IPS-18a (cell line): ENCODE data around the gene NAIF1.
"Not testable (repeated sequence)": the region's sequence is repeated elsewhere in the genome, so short reads cannot be mapped to it uniquely, and the experiment has no call there.

Source experiments
- H3K27ac ChIP-seq: one replicate; pipeline ENCODE4 v1.5.1; 2013; ENCODE audit warnings: low read length
- H3K27me3 ChIP-seq: one replicate; pipeline ENCODE4 v1.6.1; 2013; ENCODE audit warnings: mild to moderate bottlenecking, low read length; ENCODE audit not compliant: control insufficient read depth, insufficient read depth
- H3K36me3 ChIP-seq: one replicate; pipeline ENCODE4 v1.6.1; 2013; ENCODE audit warnings: low read depth, low read length; ENCODE audit not compliant: control insufficient read depth
- H3K4me1 ChIP-seq: one replicate; pipeline ENCODE4 v1.6.1; 2013; ENCODE audit warnings: low read depth, low read length; ENCODE audit not compliant: control insufficient read depth
- H3K4me3 ChIP-seq: one replicate; pipeline ENCODE4 v1.5.1; 2013; ENCODE audit warnings: low read length
- H3K9ac ChIP-seq: one replicate; pipeline ENCODE4 v1.6.1; 2013; ENCODE audit warnings: mild to moderate bottlenecking, low read length, moderate library complexity
- H3K9me3 ChIP-seq: one replicate; pipeline ENCODE4 v1.6.1; 2013; ENCODE audit warnings: low read depth, low read length; ENCODE audit not compliant: control insufficient read depth

NAIF1 gene

DNA sequence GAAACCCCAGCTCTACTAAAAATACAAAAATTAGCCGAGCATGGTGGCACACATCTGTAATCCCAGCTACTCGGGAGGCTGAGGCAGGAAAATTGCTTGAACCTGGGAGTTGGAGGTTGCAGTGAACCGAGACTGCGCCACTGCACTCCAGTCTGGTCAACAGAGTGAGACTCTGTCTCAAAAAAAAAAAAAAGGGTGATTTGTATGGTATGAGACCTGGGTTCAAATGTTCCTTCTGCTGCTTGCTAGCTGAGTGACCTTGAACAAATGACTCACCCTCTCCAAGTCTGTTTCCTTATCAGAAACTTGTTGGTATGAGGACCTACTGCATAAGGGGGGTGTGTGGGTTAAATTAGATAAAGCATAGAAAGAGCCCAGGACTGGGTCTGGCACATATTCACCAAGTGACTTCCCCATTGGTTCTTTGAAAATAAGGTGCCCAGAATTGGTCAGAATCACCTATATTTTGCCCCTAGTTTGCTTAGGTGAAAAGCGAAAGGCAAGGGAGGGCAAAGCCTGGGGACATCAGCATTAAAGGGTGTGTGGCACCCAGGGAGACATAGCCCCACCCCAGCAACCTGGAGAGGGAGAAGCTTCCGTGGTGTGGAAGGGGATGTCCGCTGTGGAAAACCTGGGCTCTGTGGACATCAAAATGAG lies 10.9 kb upstream of the NAIF1 start:
- H3K9ac ChIP-seq = no peak overlapping the region
- no peak overlapping the region for H3K27ac ChIP-seq
- H3K9me3 ChIP-seq = no peaks in the 10 kb centered on the region
- no peaks in the 10 kb centered on the region for H3K27me3 ChIP-seq
- peaks cover 4% of the 10 kb centered on the region for H3K4me1 ChIP-seq
- H3K4me3 ChIP-seq = no peak overlapping the region
- H3K36me3 ChIP-seq = no peaks in the 10 kb centered on the region

GRCh38 chr9:128073253-128073886 lies 6.2 kb upstream of the NAIF1 start:
- Histone ChIP-seq H3K4me1 (peaks cover 21% of the 10 kb centered on the region), H3K9me3 (no peaks in the 10 kb centered on the region), H3K27me3 (no peaks in the 10 kb centered on the region), H3K36me3 (no peaks in the 10 kb centered on the region), H3K27ac (no peak overlapping the region), H3K4me3 (no peak overlapping the region), H3K9ac (no peak overlapping the region)

DNA sequence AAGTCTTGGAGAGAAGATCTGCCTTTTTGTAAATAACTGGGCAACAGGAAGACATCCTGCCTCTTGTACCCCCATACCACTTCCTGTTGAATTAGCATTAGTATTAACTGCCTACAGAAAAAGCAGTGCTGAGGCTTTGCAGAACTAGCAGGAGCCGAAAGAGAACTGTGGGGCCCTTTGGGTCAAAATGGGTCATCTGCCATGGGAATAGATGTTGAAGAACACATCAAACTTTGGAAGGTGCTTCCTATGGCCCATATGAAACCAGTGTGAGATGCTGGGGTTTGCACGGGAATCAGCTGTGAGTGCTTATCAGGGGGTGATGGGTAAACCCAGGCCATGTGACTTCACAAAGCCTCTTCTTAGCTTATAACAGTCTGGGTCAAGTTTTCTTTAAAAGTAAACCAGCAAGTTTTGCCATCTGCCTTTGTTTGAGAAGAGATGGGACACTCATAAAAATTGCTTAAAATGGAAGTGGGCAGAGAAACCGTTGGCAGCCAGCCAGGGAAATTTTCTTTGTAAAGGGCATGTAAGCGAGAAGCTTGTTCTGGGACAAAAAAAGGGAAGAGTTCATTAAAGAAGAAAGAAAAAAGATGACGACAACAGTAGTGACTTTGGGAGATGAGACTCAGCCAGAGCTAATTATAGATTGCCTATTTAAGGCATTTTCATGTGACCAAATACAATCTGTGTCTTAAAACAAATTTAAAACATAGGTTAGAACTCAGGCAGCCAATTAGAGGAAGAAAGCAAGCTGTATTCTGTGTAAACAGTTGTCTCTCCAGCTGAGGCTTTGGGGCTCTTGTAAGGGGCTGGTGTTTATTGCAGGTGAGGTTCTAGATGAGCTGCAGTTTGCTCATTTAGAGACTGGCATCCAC lies 5.3 kb upstream of the NAIF1 start:
- no peak overlapping the region for H3K4me3 ChIP-seq
- H3K36me3 ChIP-seq = no peaks in the 10 kb centered on the region
- H3K27ac ChIP-seq = no peak overlapping the region
- H3K27me3 ChIP-seq = no peaks in the 10 kb centered on the region
- peak overlapping the region; percentile 6 for H3K9ac ChIP-seq
- peaks cover 18% of the 10 kb centered on the region for H3K4me1 ChIP-seq
- H3K9me3 ChIP-seq = no peaks in the 10 kb centered on the region

- H3K9me3 ChIP-seq, H3K4me3 ChIP-seq, H3K27ac ChIP-seq, H3K27me3 ChIP-seq, H3K9ac ChIP-seq, H3K36me3 ChIP-seq: not testable (repeated sequence)
- H3K4me1 ChIP-seq = peaks cover 18% of the 10 kb centered on the region
Measured at GRCh38 chr9:128071475-128071874, 4.4 kb upstream of the NAIF1 start.

GRCh38 chr9:128070874-128071273 lies 3.8 kb upstream of the NAIF1 start:
- no peak overlapping the region for H3K27ac ChIP-seq
- H3K9me3 ChIP-seq = no peaks in the 10 kb centered on the region
- no peaks in the 10 kb centered on the region for H3K27me3 ChIP-seq
- peaks cover 21% of the 10 kb centered on the region for H3K4me1 ChIP-seq
- no peak overlapping the region for H3K9ac ChIP-seq
- no peak overlapping the region for H3K4me3 ChIP-seq
- no peaks in the 10 kb centered on the region for H3K36me3 ChIP-seq

DNA sequence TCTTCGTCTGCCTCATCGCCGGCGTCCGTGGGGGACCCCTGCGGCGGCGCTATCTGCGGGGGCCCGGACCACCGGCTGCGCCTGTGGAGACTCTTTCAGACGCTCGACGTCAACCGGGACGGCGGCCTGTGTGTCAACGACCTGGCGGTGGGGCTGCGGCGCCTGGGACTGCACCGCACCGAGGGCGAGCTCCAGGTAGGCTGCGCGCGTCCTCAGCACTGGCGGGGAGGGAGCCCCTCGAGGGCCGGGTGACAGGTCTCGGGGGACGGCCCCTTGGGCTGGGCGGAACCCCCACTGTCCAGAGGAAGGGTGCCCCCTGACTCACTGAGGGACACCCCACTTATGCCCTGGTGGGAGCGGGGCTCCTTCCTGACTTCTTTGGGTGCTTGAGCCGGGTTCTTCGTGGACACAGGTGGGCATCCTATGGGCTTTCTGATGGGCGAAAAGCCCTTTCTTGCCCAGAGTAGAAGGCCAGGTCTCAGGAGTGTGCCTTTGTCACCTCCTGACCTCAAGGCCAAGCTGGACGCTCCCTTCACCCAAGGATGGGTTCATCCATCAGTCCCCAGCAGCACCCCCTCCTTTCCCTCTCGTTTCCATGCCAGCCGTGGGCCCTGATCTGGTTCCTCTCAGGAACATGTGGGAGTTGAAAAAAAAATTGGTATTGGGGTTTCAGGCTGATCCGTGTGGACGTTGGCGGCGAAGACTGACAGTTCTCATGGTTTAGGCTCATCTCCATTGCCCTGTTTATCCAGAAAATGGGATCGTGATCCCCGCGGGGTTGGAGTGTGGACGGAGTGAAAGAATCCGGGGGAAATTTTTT lies 1.5 kb upstream of the NAIF1 start:
- Histone ChIP-seq H3K4me1 (peaks cover 21% of the 10 kb centered on the region), H3K9me3 (no peaks in the 10 kb centered on the region), H3K4me3 (peak overlapping the region; percentile 68), H3K36me3 (no peaks in the 10 kb centered on the region), H3K27me3 (no peaks in the 10 kb centered on the region), H3K9ac (peak overlapping the region; percentile 38), H3K27ac (no peak overlapping the region)

DNA sequence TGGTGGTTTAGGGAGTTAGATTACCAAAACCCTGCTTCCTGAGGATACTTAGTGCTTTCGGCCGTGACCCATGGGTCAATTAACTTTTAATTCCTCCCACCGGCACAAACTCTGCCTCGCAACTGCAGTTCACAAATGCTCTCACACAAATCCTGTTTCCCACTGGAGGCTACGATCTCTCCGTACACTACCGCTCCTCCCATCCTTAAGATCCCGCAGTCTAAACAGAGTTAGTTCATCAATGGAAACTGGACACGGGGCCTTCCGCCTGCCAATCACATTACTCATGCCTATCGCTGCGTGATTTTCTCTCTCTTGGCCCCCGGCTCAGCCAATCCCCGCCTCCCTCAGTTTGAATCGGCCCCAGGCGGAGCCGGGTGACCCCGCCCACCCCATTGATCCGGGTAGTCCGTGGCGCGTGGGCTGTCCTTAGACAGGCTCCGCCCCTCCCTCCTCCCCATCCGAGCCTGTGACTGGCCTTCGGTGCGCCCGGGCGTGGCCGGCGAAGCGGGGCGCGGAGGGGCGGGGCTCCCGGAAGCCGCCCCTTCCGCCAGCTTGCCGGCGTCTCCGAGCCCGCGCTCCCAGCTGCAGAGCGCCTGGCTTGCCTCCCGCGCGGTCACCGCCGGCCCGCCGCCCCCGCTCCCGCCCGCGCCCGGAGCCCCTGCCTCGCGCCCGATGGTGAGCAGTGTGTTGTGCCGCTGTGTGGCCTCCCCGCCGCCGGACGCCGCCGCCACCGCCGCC lies 695 bp upstream of the NAIF1 start, which contains the start of gene SLC25A25:
Gene SLC25A25 (plus strand): TSS at position 588 of the 741 bp plus-strand sequence. CDS start 88 bp downstream, at position 676.
- H3K4me1 ChIP-seq = peaks cover 19% of the 10 kb centered on the region
- peak within 1 kb of the TSS; percentile 81 for H3K4me3 ChIP-seq
- no peaks in the 10 kb centered on the region for H3K9me3 ChIP-seq
- H3K9ac ChIP-seq = peak within 1 kb of the TSS; percentile 82
- peak within 1 kb of the TSS; percentile 91 for H3K27ac ChIP-seq
- H3K36me3 ChIP-seq = no peaks in the 10 kb centered on the region
- H3K27me3 ChIP-seq = no peaks in the 10 kb centered on the region

DNA sequence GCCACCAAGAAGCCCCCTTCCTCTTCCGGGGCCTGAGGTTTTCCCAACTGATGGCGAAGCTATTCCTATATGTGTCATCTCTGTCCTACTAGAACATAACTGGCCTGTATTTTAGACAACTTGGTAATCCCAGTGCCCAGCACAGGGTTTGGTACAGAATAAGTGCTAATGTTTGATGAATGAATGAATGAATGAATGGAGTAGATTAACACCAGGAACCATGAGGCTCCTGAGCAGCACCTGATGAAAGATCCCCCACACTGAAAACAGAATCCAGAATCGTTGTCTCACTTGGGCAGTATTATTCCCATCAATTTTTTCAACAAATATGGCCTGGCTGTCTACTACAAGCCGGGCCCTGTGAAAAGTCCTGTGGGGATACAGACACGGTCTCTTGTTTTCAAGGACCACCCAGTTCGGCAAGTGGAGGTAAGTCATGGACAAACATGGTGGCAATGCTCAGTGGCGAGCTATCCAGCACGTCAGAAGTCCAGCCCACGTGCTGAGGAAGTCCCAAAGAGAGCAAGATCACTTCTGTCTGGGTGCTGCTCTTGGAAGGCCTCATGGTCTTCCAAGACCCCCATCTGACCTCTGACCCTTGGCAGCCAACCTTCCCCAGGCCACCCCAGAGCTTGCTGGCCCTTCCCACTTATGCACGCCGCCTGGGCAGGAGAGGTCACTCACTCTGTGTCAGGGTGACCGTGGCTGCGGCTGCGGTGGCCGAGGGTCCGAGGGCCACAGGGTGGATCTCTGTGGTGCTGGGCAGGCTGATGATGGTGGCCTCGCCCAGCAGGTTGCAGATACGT lies 1.0 kb downstream of the NAIF1 start:
- Histone ChIP-seq H3K27ac (no peak overlapping the region), H3K4me1 (peaks cover 8% of the 10 kb centered on the region), H3K4me3 (peak overlapping the region; percentile 3), H3K27me3 (no peaks in the 10 kb centered on the region), H3K9ac (no peak overlapping the region), H3K36me3 (no peaks in the 10 kb centered on the region), H3K9me3 (no peaks in the 10 kb centered on the region)

DNA sequence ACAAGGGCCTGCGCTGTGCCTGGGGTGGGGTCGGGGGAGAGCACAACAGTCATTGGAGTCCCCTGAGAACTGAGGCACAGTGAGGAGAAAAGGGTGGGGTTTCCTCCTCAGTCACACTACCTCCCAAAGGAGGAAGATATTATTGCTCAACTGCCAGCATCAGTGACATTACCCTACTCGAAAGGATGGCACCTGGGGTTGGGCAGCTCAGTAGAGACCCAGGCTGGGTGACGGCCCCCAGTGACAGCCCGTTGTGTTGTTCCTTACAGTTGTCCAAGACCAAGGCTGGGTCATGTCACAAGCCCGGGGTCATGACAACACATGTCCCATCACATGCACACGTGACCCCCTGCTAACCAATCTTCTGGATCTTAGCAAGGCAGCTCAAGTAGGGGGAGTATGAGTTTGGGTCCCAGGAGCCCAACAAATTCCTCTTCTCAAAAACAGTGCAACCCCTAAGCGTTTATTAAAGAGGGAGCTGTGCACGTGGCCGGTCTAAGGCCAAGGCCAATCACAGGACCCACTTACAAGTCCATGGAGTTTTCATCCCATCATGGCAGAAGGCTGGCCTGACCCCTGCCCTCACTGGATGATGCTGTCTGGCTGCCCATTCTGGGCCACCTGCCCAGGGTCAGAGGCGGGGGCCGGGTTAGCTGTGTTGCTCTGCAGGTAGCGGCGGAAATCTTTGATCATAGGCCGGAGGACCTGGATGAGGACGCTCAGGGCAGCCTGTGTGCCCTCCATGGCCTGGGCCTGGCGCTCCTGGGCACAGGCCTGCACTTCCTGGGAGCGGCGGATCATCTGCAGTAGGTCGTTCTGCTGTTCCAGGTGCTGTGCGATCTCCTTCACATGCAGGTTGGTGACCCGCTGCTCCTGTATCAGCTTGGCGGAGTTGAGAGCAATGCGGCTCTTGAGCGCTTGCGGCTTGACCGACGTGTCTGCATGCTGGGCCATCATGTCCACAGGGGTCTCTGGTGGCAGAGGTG lies 4.0 kb downstream of the NAIF1 start:
- Histone ChIP-seq H3K9me3 (no peaks in the 10 kb centered on the region), H3K27ac (no peak overlapping the region), H3K36me3 (no peaks in the 10 kb centered on the region), H3K4me3 (no peak overlapping the region), H3K4me1 (peaks cover 4% of the 10 kb centered on the region), H3K27me3 (no peaks in the 10 kb centered on the region), H3K9ac (no peak overlapping the region)
